IPS-18c (cell line): Measurements from ENCODE around the gene RADIL.
"Not testable (repeated sequence)": the region's sequence is repeated elsewhere in the genome, so short reads cannot be mapped to it uniquely, and the experiment has no call there.

Source experiments
- H3K4me3 ChIP-seq: 2 replicates; pipeline ENCODE4 v1.7.0; 2013; ENCODE audit warnings: low read depth, mild to moderate bottlenecking, low read length, moderate library complexity; ENCODE audit not compliant: insufficient read depth
- H3K9me3 ChIP-seq: one replicate; pipeline ENCODE4 v1.6.1; 2013; ENCODE audit warnings: mild to moderate bottlenecking, low read length, moderate library complexity; ENCODE audit not compliant: control insufficient read depth, insufficient read depth

The RADIL gene

DNA sequence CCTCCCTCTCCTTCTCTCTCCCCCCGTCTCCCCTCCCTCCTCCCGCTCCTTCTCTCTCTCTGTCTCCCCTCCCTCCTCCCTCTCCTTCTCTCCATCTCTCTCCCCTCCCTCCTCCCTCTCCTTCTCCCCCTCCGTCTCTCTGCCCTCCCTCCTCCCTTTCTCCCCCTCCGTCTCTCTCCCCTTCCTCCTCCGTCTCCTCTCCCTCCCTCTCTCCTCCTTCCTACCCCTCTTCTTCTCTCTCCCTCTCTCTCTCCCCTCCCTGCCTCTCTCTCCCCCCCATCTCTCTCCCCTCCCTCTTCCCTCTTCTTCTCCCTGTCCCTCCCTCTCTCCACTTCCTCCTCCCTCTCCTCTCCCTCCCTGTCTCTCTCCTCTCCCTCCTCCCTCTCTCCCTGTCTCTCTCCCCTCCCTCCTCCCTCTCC is 75.9 kb downstream of the RADIL start:
- H3K4me3 ChIP-seq, result no peak overlapping the region
- no peaks in the 10 kb centered on the region for H3K9me3 ChIP-seq

DNA sequence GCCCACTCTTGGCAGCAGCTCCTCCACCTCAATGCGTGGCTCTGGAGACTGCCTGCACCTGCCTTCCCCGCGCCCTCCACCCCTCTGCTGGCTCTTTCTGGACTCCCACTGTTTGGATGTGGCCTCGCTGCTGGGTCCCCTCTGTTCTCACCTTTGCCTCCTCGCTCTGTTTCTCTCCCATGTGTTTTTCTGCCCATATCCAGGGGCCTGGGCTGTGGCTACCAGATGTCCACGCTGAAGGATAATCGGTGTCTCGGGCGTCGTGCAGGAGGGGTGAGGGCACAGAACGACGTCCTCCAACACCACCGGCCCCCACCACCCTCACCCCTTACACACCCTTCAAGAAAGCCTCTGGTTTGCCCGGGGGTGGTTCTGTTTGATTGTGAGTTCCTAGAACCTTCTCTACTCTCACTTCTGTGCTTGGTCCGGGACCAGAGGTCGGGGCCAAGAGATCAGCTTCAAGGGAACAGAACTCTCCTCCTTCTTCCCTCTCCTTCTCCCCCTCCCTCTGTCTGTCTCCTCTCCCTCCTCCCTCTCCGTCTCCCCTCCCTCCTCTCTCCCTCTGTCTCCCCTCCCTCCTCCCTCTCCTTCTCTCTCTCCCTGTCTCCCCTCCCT is 76.4 kb downstream of the RADIL start:
- no peak overlapping the region for H3K4me3 ChIP-seq
- no peaks in the 10 kb centered on the region for H3K9me3 ChIP-seq

DNA sequence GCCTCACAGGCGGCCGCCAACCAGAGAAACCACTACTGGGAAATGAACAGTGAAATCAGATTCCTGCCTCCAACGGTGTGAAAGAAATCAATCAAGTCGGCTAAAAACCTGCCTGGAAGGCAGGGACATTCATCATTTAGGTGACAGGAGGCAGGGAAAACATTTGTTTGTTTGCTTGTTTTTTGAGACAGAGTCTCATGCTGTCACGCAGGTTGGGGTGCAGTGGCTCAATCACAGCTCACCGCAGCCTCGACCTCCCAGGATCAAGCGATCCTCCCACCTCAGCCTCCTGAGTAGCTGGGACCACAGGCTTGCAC is 77.6 kb downstream of the RADIL start:
- Histone ChIP-seq H3K4me3 (no peak overlapping the region), H3K9me3 (no peaks in the 10 kb centered on the region)

DNA sequence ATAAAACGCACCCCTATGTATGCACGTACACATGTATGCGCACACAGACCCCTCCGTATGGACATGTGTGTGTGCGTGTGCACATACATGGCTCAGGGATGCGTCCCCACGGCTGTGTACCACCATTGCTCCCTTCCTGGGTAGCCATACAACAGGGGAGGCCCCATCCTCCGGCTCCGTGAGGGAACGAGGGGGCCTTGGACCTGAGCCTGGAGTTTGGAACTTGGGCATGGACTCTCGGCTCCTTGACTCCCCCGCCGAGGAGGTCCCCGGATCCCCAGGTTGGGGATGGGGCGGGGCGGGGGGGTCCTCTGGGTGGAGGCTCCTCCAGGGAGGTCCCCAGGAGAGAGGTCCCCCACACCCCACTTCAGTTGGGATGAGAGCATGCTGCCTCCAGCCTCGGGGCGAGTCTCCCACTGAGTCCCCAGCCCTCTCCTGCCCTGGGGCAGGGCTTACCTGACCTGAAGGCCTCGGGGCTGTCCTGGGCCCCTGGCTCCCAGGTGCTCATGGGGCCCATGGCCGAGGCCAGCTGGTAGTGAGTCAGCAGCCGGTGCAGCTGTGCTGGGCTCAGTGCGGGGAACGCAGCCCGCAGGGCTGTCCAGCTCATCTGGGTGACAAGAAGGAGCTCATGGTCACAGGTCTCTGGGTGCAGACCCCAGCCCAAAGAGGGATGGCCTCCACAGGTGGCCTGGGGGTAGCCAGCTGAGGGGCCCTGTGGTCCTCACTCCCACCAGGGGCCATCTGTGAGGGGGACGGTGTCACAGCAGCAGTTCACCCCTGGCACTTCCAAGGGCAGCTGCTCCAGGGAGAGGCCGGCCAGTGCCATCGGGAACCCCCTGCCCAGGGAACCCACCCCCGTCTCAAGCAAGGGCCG is 78.2 kb downstream of the RADIL start:
- Histone ChIP-seq H3K4me3 (no peak overlapping the region), H3K9me3 (no peaks in the 10 kb centered on the region)

DNA sequence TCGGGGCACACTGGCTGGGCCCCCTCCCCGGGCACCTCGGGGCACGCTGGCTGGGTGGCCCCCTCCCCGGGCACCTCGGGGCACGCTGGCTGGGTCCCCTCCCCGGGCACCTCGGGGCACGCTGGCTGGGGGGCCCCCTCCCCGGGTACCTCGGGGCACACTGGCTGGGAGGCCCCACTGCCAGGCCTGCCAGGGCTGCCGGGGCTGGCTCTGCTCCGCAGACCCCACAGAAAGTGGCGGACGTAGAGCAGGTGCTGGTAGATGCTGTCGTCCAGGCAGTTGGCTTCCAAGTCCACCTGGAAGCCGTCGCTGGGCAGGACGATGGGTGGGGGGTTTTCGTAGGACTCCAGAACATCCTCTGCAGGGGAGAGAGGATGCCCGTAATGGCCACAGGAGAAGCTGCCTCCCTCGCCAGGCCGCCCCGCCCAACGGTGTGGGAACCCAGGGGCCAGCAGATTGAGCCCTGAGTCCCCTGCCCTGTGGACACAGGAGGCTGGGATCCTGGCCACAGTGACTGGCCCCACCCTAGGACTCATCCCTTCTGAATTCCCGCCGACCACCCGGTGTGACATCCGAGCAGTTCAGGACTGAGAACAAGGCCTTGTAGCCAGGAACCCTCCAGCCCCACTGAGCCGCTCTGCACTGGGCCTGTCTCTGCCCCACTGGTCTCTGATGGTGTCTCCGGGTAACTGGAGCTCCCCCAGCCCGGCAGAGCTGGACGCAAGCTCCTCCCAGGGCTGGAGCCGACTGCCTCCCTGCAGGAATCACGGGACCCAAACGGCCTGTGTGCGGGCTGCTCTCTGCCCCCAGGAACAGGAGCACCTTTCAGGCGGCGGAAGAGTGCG is 79.9 kb downstream of the RADIL start:
- H3K9me3 ChIP-seq, result no peaks in the 10 kb centered on the region
- H3K4me3 ChIP-seq, result no peak overlapping the region

DNA sequence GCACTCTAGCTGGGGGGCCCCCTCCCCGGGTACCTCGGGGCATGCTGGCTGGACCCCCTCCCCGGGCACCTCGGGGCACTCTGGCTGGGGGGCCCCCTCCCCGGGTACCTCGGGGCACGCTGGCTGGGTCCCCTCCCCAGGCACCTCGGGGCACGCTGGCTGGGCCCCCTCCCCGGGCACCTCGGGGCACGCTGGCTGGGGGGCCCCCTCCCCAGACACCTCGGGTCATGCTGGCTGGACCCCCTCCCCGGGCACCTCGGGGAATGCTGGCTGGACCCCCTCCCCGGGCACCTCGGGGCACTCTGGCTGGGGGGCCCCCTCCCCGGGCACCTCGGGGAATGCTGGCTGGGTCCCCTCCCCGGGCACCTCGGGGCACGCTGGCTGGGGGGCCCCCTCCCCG is 80.9 kb downstream of the RADIL start:
- H3K9me3 ChIP-seq, H3K4me3 ChIP-seq: not testable (repeated sequence)

DNA sequence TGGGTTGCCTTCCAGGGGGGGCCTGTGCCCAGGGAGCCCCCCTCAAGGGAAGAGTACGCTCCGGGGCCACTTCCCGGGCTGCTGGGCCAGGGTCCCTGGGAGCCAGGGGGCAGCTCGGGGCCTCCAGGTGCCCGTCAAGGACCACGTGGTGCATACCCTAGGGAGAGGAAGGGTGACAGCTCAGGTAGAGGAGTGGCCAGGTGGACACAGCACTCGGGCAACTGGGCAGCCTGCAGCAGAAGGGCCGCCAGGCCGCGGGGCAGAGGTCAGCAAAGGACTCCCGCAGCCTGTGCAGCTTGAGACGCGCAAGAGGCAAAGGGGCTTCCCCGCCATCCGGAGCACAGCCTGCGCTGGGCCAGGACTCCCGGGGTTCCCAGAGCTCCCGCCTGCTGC is 81.7 kb downstream of the RADIL start:
- Histone ChIP-seq H3K4me3 (no peak overlapping the region), H3K9me3 (no peaks in the 10 kb centered on the region)

DNA sequence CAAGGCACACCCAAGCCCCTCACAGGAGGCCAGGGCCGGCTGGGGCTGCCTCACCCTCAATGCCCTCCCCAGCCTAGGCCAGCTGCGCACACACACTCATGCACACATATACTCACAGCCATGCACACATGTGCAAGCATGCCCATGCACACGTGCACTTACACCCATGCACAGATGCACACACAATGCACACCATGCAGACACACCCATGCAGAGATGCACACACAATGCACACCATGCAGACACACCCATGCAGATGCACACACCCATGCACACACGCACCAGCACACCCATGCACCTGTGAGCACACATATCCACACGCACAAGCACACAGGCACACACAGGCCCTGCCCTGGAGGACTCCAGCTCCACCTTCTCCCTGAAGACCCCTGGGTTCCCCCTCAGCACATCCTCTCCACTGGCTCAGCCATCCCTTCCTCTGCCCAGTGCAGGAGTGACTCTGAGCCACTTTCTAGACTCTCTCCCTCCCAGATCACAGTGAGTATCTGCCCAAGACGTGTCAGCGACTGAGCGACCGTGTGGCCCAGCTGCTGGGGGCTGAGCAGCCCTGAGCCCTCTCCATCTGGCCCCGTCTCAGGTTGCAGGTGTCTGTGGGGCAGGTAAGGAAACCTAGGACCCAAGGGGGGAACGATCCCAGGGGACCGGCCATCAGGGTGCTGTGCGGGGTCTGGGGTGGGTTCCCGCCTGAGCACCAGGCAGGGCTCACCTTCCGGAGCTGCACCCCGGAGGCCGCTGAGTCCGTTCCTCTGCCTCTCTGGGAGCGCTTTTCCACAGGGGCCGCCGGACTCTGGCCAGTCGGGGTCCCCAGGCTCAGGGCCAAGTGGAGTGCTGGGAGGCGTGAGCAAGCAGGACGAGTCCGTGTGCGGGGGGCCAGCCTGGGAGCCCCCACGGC is 82.3 kb downstream of the RADIL start:
- Histone ChIP-seq H3K9me3 (no peaks in the 10 kb centered on the region), H3K4me3 (no peak overlapping the region)

DNA sequence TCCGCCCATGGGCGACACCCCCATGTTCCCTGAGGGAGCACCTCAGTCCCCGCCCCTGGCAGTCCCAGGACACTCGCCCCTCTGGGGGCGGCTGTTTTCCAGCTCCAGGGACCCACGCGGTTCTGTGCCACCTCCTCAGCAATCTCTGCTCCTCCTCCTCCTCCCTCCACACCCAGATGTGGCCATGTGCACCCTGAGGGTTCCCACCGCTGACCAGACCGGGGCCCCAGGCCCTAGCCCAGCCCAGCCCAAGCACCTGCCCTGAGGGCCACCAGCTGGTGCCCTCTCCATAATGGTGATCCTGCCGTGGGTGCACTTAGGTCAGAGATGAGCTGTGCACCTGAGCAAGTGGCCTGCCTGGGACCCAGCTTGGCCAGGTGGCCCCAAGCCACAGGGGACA is 83.0 kb downstream of the RADIL start:
- Histone ChIP-seq H3K9me3 (no peaks in the 10 kb centered on the region), H3K4me3 (no peak overlapping the region)

DNA sequence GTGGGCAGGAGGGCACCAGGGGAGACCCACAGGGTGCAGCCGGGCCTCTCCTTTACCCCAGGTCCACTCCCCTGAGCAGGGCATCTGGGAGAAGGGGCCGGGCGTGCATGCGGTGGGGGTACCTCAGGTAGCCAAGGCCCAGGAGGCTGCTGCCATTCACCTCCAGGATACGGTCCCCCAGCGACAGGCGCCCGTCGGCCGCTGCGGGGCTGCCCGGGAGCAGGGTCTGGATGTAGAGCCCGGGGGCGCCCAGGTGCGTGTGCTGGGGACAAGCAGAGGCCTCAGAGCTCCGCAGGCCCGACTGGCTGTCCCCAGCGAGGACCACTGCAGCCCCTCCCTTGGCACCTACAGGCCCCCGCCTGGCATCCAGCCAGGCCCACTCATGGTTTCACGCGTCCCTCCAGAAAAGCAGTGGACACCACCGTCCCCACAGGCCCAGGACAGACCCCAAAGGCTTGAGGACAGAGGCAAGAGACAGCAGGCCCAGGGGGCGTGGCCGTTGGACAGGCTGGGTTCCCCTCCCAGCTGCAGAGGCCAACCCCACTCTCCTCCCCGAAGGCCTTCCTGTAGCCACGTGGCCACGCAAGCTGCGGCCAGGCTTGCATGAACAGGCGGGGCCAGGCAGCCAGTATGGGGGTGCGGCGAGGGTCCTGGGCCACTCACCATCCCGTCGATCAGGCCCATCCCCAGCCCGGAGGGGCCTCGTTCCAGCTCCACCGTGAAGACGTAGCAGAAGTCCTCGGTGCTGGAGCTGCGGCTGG is 83.8 kb downstream of the RADIL start:
- H3K9me3 ChIP-seq, result no peaks in the 10 kb centered on the region
- no peak overlapping the region for H3K4me3 ChIP-seq

DNA sequence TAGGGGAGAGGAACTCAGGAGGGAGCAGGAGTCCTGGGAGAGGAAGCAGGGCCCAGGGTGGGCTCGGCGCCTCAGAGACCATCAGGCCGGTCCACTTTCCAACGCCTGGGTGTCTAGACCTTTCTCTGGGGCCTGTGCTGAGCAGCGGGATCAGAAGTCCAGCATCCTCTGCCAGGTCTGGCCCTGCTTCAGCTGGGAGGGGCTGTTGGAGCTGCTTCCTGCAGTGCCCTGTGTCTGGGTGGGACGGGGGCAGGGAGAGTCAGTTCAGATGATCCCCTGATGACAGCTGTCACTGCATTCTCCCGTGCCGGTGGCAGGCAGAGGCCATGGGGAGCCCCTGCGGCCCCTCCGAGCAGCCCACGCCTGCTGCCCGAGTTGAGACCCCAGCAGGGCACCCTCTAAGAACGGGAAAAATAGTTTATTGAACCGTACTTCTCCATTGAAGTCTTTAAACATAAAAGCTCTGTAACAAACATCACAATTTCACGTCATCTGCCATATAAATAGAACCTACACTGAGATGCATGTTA is 84.7 kb downstream of the RADIL start:
- H3K4me3 ChIP-seq, result no peak overlapping the region
- no peaks in the 10 kb centered on the region for H3K9me3 ChIP-seq

DNA sequence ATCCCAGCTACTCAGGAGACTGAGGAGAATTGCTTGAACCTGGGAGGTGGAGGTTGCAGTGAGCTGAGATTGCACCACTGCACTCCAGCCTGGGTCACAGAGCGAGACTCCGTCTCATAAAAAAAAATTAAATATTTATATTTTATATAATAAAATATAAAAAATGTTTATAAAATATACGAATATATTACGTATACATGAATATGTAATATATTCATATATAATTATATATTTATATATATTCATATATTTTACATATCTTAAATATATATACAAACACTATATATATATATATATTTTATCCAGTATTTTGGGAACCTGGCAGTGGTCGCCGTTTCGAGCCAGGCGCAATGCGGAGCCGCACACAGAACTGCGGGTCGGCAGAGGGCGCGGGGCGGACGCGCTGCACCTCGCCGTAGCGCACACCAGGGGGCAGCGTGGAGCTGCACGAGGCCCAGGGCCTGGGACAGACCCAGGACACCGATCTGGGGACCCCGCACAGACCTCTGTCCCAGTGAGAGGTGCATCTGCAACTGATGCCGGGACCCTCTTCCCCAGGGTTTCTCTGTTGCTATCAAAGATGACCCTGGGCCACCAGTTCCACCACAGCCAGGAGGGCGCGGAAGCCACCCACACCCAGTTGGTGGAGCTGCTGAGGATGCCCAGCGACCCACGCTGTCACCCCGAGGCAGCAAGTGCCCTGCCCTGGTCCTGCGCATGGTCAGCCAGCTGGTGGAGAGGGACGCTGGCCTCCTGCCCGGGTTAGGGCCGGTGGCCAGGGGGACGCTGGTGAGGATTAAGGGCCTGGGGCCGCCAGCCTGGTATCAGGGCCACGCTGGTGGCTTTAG is 85.4 kb downstream of the RADIL start:
- no peaks in the 10 kb centered on the region for H3K9me3 ChIP-seq
- H3K4me3 ChIP-seq, result no peak overlapping the region

DNA sequence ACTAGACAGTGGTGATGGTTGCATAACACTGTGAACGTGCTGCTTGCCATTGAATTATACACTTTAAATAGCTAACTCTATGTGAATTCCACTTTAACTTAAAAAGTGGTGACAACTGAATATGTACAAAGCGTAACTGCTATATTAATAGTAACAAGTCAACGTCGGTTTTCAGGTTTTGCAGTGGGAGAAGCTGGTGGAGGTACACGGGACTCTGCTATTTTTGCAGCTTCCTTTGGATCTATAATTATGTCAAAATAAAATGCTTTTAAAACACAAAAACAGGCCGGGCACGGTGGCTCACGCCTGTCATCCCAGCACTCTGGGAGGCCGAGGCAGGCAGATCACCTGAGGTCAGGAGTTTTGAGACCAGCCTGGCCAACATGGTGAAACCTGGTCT is 87.1 kb downstream of the RADIL start:
- no peak overlapping the region for H3K4me3 ChIP-seq
- no peaks in the 10 kb centered on the region for H3K9me3 ChIP-seq

DNA sequence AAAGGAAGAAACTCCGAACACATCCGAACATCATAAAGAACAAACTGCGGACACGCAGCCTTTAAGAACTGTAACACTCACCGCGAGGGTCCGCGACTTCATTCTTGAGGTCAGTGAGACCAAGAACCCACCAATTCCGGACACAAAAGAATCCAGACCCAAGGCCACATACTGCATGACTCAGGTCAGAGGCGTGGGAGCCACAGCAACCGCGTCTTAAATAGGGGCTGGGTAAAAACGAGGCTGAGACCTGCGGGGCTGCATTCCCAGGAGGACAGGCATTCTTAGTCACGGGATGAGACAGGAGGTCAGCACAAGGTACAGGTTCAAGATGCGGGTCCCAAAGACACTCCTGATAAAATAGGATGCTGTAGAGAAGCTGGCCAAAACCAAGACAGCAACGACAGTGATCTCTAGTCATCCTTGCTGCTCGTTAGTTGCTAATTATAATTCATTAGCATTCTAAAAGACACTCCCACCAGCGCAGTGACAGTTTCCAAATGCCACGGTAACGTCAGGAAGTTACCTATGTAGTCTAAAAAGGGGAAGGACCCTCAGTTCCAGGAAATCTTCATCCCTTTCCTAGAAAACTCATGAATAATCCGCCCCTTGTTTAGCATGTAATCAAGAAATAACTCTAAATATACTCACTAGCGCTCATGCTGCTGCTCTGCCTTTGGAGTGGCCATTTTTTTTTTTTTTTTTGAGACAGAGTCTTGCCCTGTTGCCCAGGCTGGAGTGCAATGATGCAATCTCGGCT is 88.7 kb downstream of the RADIL start:
- Histone ChIP-seq H3K9me3 (no peaks in the 10 kb centered on the region), H3K4me3 (no peak overlapping the region)

DNA sequence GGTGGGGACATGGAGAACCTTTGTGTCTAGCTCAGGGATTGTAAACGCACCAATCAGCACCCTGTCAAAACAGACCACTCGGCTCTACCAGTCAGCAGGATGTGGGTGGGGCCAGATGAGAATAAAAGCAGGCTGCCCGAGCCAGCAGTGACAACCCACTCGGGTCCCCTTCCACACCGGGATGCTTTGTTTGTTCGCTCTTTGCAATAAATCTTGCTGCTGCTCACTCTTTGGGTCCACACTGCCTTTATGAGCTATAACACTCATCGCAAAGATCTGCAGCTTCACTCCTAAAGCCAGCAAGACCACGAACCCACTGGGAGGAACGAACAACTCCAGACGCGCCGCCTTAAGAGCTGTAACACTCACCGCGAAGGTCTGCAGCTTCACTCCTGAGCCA is 89.3 kb downstream of the RADIL start:
- H3K9me3 ChIP-seq, result not testable (repeated sequence)

More for the DNA sequence above, 89.3 kb downstream of the RADIL start:
- not testable (repeated sequence) for H3K4me3 ChIP-seq
